Ishikawa (cell line): ENCODE data around the gene SNN.

Experiments
- CEBPB ChIP-seq: IDR thresholded peaks from 2 replicates; pipeline ENCODE4 v1.6.1; 2012
- EGR1 ChIP-seq: IDR thresholded peaks from 2 replicates; pipeline ENCODE4 v1.6.1; 2012
- EP300 ChIP-seq: IDR thresholded peaks from 2 replicates; pipeline ENCODE4 v1.6.1; 2012; ENCODE audit warnings: borderline replicate concordance
- FOXM1 ChIP-seq: IDR thresholded peaks from 2 replicates; pipeline ENCODE4 v1.6.1; 2012; ENCODE audit warnings: low read depth, borderline replicate concordance
- NFIC ChIP-seq: IDR thresholded peaks from 2 replicates; pipeline ENCODE4 v1.6.1; 2012
- RAD21 ChIP-seq: IDR thresholded peaks from 2 replicates; pipeline ENCODE4 v1.6.1; 2012; ENCODE audit warnings: low read depth
- TAF1 ChIP-seq: IDR thresholded peaks from 2 replicates; pipeline ENCODE4 v1.6.1; 2012; ENCODE audit warnings: low read depth, mild to moderate bottlenecking
- TCF12 ChIP-seq: IDR thresholded peaks from 2 replicates; pipeline ENCODE4 v1.6.1; 2012; ENCODE audit warnings: low read depth
- TEAD4 ChIP-seq: IDR thresholded peaks from 2 replicates; pipeline ENCODE4 v1.6.1; 2012
- YY1 ChIP-seq: IDR thresholded peaks from 2 replicates; pipeline ENCODE4 v1.6.1; 2012; ENCODE audit warnings: low read depth
- ZBTB7A ChIP-seq: IDR thresholded peaks from 2 replicates; pipeline ENCODE4 v1.6.1; 2012; ENCODE audit warnings: low read depth
- TF ChIP-seq, protein P1 (sequence below): IDR thresholded peaks from 2 replicates; pipeline ENCODE4 v1.6.1; 2012
- TF ChIP-seq, protein P2 (sequence below): IDR thresholded peaks from 2 replicates; pipeline ENCODE4 v1.6.1; 2012
- TF ChIP-seq, protein P3 (sequence below): IDR thresholded peaks from 2 replicates; pipeline ENCODE4 v1.6.1; 2012; ENCODE audit warnings: low read depth, mild to moderate bottlenecking

The SNN gene

DNA sequence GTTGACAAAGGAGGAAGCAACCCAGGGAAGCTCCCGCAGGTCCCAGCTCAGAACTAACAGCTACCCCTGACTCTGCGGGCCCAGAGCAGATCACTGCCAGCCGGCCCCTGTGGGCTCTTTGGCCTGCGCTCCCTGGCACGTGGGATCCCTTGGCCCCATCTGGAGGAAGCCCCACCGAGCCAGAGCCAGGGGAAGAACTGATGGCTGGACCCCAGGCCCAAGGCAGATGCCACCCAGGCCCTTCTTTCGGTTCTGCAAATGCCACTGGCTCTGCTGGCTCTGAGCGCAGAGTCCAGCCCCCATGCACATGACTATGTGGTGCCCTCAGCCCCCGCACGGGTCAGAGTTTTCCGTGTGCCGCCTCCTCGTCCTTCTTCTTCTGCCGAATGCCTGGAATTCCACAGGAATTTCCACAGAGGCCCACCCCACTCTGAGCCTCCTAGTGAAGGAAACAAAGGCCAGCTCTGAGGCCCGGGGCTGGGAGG lies 35.8 kb upstream of the SNN start:
- TF ChIP-seq TCF12 (no peak), TEAD4 (peak; percentile 75), EGR1 (peak; percentile 56; the same call in 1 of the 2 replicates), CEBPB (no peak)
- TF ChIP-seq, protein P1, sequence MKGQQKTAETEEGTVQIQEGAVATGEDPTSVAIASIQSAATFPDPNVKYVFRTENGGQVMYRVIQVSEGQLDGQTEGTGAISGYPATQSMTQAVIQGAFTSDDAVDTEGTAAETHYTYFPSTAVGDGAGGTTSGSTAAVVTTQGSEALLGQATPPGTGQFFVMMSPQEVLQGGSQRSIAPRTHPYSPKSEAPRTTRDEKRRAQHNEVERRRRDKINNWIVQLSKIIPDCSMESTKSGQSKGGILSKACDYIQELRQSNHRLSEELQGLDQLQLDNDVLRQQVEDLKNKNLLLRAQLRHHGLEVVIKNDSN = no peak
- TF ChIP-seq, protein P2, sequence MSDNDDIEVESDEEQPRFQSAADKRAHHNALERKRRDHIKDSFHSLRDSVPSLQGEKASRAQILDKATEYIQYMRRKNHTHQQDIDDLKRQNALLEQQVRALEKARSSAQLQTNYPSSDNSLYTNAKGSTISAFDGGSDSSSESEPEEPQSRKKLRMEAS = no peak

DNA sequence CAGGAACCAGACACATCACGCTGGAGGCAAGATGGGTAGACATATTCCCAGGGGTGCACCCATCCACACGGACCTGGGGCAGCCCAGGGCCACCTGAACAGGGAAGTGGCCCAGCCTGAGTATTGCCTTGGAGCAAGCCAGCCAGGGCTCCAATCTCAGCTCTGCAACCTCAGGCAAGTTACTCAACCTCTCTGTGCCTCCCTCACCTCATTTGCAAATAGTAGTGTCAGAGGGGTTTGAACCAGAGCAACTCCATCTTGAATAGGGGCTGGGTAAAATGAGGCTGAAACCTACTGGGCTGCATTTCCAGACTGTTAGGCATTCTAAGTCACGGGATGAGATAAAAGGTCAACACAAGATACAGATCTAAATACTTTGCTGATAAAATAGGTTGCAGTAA lies 35.1 kb upstream of the SNN start:
- TF ChIP-seq, protein P3, sequence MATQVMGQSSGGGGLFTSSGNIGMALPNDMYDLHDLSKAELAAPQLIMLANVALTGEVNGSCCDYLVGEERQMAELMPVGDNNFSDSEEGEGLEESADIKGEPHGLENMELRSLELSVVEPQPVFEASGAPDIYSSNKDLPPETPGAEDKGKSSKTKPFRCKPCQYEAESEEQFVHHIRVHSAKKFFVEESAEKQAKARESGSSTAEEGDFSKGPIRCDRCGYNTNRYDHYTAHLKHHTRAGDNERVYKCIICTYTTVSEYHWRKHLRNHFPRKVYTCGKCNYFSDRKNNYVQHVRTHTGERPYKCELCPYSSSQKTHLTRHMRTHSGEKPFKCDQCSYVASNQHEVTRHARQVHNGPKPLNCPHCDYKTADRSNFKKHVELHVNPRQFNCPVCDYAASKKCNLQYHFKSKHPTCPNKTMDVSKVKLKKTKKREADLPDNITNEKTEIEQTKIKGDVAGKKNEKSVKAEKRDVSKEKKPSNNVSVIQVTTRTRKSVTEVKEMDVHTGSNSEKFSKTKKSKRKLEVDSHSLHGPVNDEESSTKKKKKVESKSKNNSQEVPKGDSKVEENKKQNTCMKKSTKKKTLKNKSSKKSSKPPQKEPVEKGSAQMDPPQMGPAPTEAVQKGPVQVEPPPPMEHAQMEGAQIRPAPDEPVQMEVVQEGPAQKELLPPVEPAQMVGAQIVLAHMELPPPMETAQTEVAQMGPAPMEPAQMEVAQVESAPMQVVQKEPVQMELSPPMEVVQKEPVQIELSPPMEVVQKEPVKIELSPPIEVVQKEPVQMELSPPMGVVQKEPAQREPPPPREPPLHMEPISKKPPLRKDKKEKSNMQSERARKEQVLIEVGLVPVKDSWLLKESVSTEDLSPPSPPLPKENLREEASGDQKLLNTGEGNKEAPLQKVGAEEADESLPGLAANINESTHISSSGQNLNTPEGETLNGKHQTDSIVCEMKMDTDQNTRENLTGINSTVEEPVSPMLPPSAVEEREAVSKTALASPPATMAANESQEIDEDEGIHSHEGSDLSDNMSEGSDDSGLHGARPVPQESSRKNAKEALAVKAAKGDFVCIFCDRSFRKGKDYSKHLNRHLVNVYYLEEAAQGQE = no peak
- TF ChIP-seq ZBTB7A (no peak), TAF1 (no peak), FOXM1 (no peak), EP300 (no peak), NFIC (no peak), CEBPB (no peak)

DNA sequence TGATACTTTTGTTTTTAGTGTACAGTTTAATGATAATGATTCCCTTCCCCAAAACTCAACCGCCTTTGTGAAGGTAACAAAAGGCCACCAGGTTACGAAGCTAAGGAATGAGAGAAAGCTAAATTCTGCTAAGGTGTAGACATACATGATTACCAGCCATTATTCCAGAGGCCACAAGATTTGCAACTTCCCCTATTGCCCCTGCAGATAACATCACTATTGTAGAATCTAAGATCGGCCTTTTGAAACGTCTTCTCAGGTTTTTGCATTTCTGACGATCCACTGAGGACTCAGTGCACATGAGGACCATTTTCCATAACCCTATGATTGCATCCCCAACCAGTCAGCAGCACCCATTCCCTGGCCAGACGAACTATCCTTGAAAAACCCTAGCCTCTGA lies 33.9 kb upstream of the SNN start:
- TF ChIP-seq, protein P2 = no peak
- TF ChIP-seq YY1 (no peak), TAF1 (no peak), ZBTB7A (no peak), TCF12 (no peak), NFIC (no peak), EGR1 (no peak), TEAD4 (no peak)
- TF ChIP-seq, protein P3 = no peak
- TF ChIP-seq, protein P1 = no peak

DNA sequence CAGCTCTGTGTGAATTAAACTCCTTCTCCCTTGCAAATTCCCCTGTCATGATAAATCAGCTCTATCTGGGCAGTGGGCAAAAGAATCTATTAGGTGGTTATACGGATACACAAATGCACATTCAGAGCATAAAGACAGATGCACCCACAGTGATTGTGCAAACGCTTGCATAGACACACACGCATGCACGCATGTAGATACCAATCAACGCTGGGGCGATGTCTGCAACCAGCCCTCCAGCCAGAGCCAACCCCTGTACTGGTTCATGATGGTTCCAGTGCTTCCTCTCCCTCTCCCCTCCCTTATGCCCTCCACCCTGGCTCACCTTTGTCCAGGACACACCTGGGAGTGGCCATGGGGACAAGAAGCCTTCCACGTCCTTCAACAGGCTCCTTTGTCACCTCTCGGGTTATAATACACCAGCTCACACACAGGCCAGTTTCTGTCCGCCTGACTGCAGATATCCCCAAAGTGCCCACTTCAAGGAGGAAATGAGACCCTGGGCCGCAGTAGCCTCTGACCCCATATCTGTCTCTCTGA lies 33.1 kb upstream of the SNN start:
- no peak for TF ChIP-seq EP300
- TF ChIP-seq, protein P3 = no peak
- TF ChIP-seq, protein P2 = no peak
- no peak for TF ChIP-seq TAF1

DNA sequence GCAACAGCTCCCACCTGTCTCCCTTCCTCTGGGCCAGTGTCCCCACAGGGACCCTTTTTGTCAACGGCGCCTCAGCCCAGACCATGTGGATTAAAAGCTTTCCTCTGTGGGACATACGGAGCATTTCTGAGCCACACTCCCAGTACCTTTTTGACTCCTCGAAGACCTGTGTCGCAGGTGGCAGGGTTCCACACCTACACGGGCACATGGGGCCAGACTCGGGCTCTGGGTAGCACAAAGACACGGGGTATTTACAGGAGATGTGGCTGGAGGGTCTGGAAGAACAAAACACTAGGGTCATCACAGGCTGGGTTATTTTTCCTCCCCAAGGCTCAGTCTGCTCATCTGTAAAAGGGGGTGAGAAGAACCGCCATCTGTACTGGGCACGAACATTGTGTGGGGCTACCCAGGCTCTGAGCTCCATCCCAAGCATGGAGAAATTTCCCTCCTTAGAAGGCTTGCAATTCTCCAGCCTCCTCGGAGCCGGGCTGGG lies 32.5 kb upstream of the SNN start:
- TF ChIP-seq YY1 (no peak), RAD21 (no peak), FOXM1 (no peak)
- TF ChIP-seq, protein P3 = no peak
